HuH-7 (cell line): ENCODE measurements around the gene HTR2C.
"Not testable (repeated sequence)": the region's sequence is repeated elsewhere in the genome, so short reads cannot be mapped to it uniquely, and the experiment has no call there.

Experiments used
- DNase-seq: peaks from one replicate; pipeline ENCODE4 v3.0.0; 2011; ENCODE audit warnings: low spot score

Gene HTR2C

GRCh38 chrX:114715096-114715495, 131.2 kb downstream of the HTR2C start:
- no peak for DNase-seq

DNA sequence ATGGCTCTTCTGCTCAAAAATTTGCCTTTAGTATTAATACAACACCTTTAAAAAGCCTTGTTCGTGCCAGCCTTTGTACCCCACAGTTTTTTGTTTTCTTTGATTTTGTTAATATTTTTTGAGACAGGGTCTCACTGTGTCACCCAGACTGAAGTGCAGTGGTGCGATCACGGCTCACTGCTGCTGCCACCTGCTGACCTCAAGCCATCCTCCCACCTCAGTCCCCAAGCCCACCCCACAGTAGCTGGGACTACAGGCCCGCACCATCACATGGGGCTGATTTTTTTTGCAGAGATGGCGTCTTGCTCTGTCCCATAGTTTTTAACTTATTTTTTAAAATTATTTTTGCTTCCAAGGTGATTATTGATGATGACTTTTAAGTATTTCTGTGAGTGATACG, 134.0 kb downstream of the HTR2C start:
- DNase-seq = peak; percentile 1

GRCh38 chrX:114766541-114766940, 182.7 kb downstream of the HTR2C start:
- DNase-seq = no peak

GRCh38 chrX:114774691-114775090, 190.8 kb downstream of the HTR2C start:
- DNase-seq = no peak

DNA sequence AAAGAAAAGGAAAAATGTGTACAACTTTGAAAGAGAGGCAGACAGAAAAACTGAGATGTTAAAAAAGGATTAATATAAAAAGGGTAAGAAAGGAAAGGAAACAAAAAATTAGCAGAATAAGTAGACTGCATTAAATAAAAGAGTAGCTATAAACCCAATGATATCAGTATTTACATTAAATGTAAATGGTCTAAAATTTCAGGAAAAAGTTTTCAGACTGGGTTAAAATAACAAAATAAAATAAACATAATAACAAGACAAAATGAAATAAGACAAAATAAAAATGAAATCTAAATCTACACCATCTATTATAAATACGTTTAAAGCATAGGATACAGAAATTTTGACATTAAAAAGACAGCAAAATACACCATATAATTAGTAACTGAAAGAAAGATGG, 199.0 kb downstream of the HTR2C start:
- DNase-seq = no peak

GRCh38 chrX:114787061-114787460, 203.2 kb downstream of the HTR2C start:
- DNase-seq = no peak

DNA sequence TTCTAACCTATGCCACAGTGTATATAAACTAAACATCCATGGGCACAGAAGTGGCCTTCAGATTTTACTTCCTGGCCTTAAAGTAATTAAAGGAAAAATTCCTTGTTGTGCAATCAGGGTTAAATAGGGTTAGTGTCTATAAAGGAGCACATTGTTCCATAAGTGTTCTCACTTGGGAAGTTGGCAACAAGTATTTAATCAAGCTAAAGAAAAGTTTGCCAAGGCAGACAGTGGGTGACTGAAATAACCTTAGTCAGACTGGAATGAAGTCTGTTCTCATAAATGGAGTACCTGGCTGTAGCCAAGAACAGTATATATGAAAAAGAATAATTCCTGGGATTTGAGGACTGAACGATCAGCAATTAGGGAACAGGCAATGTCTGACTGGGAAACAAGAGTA, 213.6 kb downstream of the HTR2C start:
- no peak for DNase-seq

- no peak for DNase-seq
Observed at GRCh38 chrX:114798907-114799306, 215.0 kb downstream of the HTR2C start.

GRCh38 chrX:114800719-114801118, 216.8 kb downstream of the HTR2C start:
- DNase-seq = no peak

DNA sequence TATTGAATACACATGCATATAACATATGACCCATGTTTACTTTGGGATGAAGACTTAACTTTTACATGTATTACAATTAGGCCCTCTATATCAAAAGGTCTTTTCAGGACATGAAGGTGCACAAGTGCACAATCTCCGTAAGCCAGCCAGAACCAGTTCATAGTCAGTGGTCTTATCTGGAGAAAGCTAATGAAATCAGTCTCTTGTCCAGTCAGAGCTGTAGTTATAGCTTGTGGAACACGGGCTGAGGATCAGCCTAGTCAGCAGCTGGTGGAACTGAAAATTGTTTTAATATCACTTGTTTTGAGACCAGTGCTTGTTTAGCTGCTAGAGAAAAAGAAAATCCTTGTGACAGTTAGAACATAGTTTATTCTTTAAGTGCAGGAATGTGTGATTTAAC, 235.6 kb downstream of the HTR2C start:
- no peak for DNase-seq

GRCh38 chrX:114841051-114841450, 257.2 kb downstream of the HTR2C start:
- DNase-seq = no peak

GRCh38 chrX:114842181-114842580, 258.3 kb downstream of the HTR2C start:
- DNase-seq = no peak

DNA sequence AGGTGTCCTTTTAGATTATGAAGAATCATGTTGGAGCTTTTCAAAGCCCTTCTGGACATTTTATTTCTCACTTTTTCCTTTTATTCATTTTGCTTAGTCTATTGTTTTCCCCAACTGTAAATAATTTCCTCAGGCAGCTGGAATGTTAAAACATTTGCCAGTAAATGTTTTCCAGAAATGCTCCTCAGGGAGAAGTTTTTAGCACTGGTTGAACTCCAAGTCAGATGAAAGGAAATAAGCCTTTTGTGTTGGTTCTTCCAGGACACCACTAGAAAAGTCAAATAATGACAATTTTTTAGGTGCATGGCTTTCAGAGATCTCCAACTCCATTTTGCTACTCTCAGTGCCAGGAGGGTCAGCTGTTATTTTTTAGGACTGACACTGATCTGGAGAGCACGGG, 305.6 kb downstream of the HTR2C start:
- no peak for DNase-seq

DNA sequence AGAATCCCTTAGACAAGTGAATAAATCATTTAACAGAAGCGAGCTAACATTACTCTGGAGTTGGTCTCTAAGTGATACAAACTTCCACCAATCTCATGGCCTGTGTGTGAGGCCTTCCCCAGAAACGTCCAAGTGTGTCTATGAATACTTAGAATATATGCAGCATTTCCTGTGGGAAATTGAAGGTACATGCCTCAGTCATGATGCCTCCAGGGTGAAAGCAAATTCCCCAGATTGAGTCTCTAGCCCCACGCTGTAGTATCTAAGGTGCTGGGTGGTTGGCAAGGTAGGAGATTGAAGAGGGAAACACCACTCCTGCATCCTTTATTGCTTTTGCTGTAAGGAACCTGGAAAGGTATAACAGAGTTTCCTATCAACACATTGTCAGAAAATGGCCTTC, 319.7 kb downstream of the HTR2C start:
- DNase-seq = no peak

DNA sequence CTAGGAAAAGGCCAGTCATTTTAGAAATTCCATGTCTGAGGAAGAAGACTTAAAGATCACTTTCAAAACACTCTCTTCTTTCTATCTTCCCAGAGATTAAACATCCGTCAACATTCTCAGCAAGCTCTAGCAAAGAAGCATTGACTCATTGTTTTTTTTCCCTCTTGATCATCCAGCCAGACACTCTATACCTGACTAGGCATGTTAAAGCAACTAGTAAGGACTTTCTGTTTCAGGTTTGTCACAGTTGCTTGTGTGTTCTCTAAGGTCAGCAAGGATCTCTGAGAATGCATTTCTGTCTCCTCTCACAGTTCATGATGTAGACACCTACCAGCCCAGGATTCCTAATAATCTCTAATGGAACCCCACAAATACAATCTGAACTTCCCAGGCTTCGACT, 321.4 kb downstream of the HTR2C start:
- DNase-seq = no peak

DNA sequence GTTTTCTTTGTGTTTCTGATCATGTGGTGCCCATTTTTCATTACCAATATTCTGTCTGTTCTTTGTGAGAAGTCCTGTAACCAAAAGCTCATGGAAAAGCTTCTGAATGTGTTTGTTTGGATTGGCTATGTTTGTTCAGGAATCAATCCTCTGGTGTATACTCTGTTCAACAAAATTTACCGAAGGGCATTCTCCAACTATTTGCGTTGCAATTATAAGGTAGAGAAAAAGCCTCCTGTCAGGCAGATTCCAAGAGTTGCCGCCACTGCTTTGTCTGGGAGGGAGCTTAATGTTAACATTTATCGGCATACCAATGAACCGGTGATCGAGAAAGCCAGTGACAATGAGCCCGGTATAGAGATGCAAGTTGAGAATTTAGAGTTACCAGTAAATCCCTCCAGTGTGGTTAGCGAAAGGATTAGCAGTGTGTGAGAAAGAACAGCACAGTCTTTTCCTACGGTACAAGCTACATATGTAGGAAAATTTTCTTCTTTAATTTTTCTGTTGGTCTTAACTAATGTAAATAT, 323.2 kb downstream of the HTR2C start:
- DNase-seq = peak; percentile 0

DNA sequence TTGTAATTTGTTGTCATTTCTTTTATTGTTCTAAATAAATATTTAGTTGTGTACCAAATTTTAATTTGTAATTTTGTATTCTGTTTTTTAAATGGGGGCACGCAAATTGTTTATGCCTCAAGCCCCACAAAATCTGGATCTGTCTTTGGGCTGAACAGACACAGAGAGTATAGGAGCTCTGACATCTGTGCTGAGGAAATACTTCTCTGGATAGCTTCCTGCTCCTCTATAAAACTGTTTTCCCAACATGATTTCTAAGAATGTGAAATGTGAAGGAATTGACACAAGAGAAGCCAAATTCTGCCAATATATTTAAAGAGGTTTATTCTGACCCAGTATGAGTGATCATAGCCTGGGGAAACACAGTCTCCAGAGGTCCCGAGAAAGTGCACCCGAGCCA, 340.5 kb downstream of the HTR2C start:
- DNase-seq = no peak

DNA sequence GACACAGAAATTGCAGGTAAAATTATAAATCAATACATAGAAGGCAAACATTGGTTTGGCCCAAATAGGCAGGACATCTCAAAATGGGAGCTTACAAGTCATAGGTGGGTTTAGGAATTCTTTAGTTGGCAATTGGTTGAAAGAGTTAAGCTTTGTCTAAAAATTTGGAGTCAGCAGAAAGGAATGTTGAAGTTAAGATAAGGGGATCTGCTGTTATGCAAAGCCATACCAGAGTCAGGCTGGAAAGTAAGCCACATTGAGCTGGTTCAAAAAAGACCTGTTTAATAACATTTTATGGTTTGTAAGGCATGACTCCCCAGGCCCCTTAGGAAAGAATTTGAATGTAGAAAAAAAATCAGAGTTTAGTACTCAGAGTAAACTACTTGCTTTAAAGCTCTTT, 341.0 kb downstream of the HTR2C start:
- DNase-seq = no peak

DNA sequence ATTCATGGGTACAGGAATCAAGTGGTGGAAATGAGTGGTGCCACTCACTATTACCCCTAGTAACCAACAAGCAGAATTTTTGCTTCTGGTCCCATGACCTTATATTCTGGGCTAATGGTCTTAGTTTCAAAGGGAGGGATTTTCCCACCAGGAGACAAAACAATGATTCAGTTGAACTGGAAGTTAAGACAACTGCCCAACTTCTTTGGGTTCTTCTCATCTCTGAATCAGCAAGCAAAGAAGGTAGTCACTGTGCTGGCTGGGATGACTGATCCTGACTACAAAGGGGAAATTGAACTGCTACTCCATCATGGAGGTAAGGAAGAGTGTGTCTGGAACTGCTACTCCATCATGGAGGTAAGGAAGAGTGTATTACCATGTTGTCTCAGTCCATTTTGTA, 346.3 kb downstream of the HTR2C start:
- DNase-seq = no peak

GRCh38 chrX:114932550-114932949, 348.7 kb downstream of the HTR2C start:
- DNase-seq = no peak

DNA sequence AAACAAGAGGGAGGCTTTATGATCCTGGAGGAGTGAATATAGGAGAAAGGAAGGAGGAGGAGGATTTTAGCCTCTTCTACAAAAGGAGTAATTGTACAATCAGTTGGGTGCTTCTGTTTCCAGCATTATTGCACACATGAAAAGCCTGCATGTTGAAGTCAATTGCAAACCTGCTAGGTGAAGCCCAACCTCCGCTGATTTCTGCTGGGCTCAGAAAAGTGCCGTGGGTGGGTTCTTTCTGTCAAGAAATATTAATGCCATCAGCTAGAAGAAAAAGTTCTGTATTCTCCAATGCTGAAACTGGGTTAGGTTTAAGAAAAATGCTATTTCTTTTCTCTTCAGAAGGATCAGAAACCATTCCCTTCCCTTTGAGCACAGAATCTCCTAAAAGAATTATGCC, 349.4 kb downstream of the HTR2C start:
- DNase-seq = not testable (repeated sequence)

DNA sequence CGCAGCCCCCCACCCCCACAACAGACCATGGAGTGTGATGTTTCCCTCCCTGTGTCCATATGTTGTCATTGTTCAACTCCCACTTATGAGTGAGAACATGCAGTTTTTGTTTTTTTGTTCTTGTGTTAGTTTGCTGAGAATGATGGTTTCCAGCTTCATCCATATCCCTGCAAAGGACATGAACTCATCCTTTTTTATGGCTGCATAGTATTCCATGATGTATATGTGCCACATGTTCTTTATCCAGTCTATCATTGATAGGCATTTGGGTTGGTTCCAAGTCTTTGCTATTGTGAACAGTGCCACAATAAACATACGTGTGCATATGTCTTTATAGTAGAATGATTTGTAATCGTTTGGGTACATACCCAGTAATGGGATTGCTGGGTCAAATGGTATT, 353.2 kb downstream of the HTR2C start:
- not testable (repeated sequence) for DNase-seq

GRCh38 chrX:114952696-114953095, 368.8 kb downstream of the HTR2C start:
- DNase-seq = no peak
